Measurements from ENCODE around the gene KDR. TPM values are rescaled to one million over a fixed set of nuclear protein-coding genes. Genes with fewer than 3 reads are reported as not detected.

Gene KDR
- total and polyA plus RNA-seq, 9 of the 15 experiments (the other 6 are each of a cell fraction or from before 2014, with no cell fraction given) = 0.13 TPM; not detected in 8

DNA sequence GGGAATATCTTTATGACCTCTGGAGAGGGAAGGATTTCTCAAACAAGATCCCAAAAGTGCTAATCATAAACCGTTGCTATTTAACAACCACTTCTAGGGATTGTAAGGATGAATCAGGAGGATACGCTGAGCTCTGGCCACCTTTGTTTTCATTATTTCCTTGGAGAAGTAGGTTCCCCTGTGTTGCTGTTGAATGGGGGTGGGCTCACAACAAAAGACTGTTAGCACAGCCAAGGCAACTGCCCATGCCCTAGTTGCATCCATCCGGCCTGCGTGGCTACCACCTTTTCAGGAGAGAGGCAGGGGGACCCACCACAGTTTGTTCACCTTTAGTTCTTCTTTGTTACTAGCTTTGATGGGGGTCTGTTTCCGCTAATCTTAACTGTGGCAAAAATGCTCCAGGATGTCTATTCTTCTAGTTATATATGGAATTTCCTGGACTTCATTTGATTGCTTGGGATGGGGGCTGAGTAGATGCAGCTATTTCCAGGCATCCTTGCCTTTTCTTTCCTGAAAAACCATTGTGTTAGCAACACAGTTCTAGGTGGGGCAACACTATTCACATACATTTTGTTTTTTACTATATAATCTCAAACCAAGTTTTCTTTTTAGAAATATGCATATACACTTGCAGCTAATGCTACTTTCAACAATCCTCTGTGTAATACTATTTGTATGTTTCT is 95.4 kb downstream of the KDR start (continued):
- TF ChIP-seq, protein P1, sequence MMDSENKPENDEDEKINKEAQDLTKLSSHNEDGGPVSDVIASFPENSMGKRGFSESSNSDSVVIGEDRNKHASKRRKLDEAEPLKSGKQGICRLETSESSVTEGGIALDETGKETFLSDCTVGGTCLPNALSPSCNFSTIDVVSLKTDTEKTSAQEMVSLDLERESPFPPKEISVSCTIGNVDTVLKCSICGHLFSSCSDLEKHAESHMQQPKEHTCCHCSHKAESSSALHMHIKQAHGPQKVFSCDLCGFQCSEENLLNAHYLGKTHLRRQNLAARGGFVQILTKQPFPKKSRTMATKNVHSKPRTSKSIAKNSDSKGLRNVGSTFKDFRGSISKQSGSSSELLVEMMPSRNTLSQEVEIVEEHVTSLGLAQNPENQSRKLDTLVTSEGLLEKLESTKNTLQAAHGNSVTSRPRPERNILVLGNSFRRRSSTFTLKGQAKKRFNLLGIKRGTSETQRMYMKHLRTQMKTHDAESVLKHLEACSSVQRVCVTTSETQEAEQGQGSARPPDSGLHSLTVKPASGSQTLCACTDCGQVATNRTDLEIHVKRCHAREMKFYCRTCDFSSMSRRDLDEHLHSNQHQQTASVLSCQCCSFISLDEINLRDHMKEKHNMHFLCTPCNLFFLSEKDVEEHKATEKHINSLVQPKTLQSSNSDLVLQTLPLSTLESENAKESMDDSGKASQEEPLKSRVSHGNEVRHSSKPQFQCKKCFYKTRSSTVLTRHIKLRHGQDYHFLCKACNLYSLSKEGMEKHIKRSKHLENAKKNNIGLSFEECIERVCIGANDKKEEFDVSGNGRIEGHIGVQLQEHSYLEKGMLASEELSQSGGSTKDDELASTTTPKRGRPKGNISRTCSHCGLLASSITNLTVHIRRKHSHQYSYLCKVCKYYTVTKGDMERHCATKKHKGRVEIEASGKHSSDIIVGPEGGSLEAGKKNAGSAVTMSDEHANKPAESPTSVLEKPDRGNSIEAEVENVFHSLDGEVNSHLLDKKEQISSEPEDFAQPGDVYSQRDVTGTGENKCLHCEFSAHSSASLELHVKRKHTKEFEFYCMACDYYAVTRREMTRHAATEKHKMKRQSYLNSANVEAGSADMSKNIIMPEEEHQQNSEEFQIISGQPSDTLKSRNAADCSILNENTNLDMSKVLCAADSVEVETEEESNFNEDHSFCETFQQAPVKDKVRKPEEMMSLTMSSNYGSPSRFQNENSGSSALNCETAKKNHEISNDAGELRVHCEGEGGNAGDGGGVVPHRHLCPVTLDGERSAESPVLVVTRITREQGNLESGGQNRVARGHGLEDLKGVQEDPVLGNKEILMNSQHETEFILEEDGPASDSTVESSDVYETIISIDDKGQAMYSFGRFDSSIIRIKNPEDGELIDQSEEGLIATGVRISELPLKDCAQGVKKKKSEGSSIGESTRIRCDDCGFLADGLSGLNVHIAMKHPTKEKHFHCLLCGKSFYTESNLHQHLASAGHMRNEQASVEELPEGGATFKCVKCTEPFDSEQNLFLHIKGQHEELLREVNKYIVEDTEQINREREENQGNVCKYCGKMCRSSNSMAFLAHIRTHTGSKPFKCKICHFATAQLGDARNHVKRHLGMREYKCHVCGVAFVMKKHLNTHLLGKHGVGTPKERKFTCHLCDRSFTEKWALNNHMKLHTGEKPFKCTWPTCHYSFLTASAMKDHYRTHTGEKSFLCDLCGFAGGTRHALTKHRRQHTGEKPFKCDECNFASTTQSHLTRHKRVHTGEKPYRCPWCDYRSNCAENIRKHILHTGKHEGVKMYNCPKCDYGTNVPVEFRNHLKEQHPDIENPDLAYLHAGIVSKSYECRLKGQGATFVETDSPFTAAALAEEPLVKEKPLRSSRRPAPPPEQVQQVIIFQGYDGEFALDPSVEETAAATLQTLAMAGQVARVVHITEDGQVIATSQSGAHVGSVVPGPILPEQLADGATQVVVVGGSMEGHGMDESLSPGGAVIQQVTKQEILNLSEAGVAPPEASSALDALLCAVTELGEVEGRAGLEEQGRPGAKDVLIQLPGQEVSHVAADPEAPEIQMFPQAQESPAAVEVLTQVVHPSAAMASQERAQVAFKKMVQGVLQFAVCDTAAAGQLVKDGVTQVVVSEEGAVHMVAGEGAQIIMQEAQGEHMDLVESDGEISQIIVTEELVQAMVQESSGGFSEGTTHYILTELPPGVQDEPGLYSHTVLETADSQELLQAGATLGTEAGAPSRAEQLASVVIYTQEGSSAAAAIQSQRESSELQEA (IDR thresholded peaks at IDR 0.05; ENCODE audit: low read depth) = no peak
- TF ChIP-seq ZNF184 (CRISPR knock-in tag; IDR thresholded peaks at IDR 0.05) (no peak), BRCA1 (IDR thresholded peaks at IDR 0.05) (no peak), BRCA1 (CRISPR knock-in tag; IDR thresholded peaks at IDR 0.05) (no peak), SNRNP70 (optimal IDR thresholded peaks at IDR 0.05; ENCODE audit: low read depth, low read length) (no peak)
